AG08395 (cell line): ENCODE measurements around the gene TMEM79.

Experiments used
- DNase-seq: peaks from one replicate; pipeline ENCODE4 v3.0.0; 2012; ENCODE audit warnings: mixed read lengths, low spot score

Gene TMEM79

DNA sequence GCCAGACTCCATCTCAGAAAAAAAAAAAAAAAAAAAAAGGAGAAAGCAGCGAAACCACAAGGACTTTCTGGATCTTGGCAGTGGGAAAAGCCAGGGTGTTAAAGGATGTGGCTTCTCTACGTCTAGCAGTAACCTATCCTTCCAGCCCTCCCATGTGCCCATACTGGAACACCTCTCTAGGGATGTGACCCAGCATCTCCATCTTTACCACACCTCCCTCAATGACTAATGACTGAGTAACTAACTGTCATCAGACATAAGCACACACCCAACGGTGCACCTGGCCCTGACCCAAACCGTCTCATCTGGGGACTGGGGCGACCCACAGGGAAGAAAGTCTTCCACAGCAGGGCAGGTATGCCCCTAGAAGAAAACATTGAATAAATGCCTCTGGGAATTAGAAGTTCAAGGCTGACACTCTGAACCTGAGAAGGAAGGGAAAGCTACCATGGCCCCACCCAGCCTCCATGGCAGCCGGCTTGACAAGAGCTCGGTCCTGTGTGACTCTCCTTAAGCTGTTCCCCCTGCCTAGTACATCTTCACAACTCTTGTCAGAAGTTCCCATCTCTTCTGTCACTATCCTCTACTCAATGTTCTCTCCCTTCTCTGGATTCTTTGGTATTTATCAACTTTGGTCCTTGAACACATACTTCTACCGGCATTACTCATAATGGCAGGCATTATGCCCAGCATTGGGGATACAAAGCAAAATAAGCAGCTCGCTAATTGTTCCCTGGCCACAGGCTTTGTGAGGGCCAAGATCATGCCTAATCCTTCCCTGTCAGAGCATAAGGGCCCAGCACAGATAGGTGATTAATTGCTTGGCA is 21.5 kb upstream of the TMEM79 start:
- DNase-seq = peak; percentile 92

- no peak for DNase-seq
Measured at GRCh38 chr1:156263288-156263655, 20.9 kb upstream of the TMEM79 start.

GRCh38 chr1:156266051-156266450 is 18.1 kb upstream of the TMEM79 start:
- no peak for DNase-seq

- DNase-seq = no peak
Measured at GRCh38 chr1:156268336-156268735, 15.8 kb upstream of the TMEM79 start.

DNA sequence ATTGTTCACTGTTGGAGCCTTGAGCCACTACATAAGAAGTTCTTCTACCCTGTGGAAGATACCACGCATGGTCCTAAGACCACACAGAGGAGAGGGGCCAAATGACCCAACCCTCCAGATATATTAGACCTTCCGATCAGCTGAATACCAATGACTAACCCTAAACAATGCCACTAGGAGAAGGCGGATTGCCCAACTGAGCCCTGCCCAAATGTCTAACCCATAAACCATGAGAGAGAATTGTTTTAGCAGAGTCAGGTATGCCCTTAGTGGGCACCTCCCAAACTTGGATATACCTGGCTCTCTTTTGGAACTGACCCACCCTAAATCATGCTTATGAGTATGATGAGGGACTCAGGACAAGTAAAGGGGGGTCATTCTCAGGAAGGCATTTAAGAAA is 13.8 kb upstream of the TMEM79 start:
- no peak for DNase-seq

DNA sequence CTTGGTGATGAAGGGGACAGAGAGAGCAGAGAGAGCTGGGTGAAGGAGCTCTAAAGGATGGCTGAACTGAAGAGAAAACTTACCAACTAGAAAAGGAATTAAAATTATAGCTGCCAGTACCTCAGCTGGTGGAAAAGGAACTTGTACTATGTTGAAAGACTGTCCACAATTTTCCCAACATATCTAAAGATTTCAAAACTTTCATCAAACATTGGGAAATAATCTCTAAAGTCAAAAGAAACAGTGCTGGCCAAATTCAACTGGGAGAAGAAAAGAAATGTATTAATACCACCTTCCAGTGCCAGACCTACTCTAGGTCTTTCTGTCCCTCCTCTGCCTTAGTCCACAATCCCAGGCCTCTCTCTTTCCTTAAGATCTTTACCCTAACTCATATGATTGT is 7.6 kb upstream of the TMEM79 start:
- DNase-seq = no peak

GRCh38 chr1:156276966-156277381 is 7.2 kb upstream of the TMEM79 start:
- no peak for DNase-seq

- DNase-seq = no peak
Measured at GRCh38 chr1:156279837-156280236, 4.3 kb upstream of the TMEM79 start.

DNA sequence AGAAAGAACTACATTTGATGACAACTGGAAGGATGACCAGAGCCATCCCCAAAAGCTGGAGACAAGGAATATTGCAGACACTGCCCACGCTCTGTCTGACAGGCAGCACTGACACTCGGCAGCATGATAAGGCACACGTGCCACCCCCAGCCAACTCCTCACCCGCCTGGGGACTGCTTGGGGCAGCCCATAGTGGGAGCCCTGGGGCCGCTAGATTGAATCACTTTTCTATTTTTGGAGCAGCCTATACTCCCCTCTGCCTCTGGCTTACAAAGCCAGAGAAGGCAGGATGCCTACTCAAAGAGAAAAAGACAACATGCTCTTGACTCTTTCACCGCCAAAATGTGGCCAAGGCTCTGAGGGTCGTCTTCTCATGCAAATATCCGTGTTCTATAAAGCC is 2.8 kb upstream of the TMEM79 start:
- DNase-seq = peak; percentile 50

- DNase-seq = no peak
Measured at GRCh38 chr1:156281693-156282478, 2.2 kb upstream of the TMEM79 start.

DNA sequence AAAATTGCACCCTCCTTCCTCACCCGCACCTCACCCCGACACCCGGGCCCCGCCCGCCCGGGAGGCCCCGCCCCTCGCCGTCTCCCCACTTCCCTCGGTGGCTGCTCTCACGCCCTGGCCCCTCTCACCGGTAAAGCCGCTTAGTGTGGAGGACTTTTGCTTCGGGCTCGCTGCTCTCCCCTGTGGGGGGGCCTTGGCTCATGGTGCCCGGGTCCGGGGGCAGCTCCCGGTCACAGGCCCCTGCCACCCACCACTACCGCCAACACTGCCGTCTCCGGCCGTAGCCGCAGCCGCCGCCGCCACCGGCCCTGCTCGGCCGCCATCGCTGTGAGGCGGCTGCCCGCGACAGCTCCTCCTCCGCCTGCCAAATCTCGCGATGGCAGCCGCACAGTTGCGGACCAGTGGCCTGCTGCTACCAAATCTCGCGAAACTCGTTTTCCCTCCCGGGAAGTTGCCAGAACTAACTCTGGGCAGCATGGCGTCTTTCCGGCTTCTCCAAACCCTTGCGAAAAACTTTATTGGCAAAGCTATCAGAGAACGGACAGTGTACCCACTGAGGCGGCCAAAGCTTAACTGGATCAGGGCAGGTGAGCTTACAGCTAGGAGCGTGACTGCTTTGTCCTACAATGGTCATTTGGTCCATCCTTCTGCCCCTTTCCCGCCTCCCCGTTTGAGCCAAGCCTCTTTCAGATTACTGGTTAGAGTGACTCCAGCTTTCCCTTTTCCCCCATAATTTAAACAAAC is 1.5 kb upstream of the TMEM79 start, which contains the start of gene SMG5:
SMG5 (minus strand) TSS at position 347 of the 744 bp plus-strand sequence; CDS start at position 202, 145 bp downstream.
- DNase-seq = peak; percentile 96

GRCh38 chr1:156283521-156283920 is 604 bp upstream of the TMEM79 start:
- no peak for DNase-seq

- DNase-seq = no peak
Measured at GRCh38 chr1:156284757-156285156, 632 bp downstream of the TMEM79 start.

- no peak for DNase-seq
Measured at GRCh38 chr1:156285437-156285836, 1.3 kb downstream of the TMEM79 start.

- DNase-seq = no peak
Measured at GRCh38 chr1:156286061-156286460, 1.9 kb downstream of the TMEM79 start.

DNA sequence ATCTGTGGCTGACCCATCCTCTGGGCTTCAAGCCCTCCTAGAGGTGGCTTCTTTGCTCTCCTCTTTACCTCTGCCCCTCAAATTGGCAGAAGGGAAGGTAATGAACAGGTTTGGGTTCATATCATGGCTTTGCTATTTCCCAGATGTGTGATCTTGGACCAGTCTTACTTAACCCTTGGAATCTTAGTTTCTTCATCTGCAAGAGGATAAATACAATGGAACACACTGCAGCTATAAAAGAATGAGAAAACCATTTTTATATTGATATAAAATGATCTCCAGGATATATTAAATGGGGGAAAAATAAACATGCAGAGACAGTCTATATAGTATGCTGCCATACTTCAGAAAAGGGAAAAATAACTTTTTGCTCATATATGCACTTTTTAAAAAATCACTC is 5.7 kb downstream of the TMEM79 start:
- no peak for DNase-seq

GRCh38 chr1:156291226-156292061 is 7.3 kb downstream of the TMEM79 start:
- DNase-seq = peak; percentile 95

- no peak for DNase-seq
Measured at GRCh38 chr1:156293098-156293434, 8.9 kb downstream of the TMEM79 start.

- DNase-seq = no peak
Measured at GRCh38 chr1:156293895-156294294, 9.8 kb downstream of the TMEM79 start.

- DNase-seq = peak; percentile 70
Measured at GRCh38 chr1:156295391-156295947, 11.3 kb downstream of the TMEM79 start, which contains the start of gene GLMP. Gene GLMP (minus strand): TSS chr1:156295679. CDS start chr1:156295645, 34 bp downstream.

GRCh38 chr1:156298852-156299357 is 14.8 kb downstream of the TMEM79 start, which contains the start of gene VHLL:
Gene VHLL (minus strand): TSS chr1:156299307. CDS start chr1:156299189, 118 bp downstream.
- no peak for DNase-seq
